H1 (cell line): ENCODE results near the gene UFD1. TPM values are rescaled to one million over a fixed set of nuclear protein-coding genes. Genes with fewer than 3 reads are reported as not detected.

Experiments
- CTCF ChIA-PET: fragments of 300-600 bp; sonication (Branson Sonifier 250); formaldehyde crosslinking; loops from one replicate; lab custom pipeline; 2021; ENCODE audit not compliant: partially characterized antibody; lab: Charles Lee
- POLR2A ChIA-PET: fragments of 300-600 bp; sonication (Branson Sonifier 250); formaldehyde crosslinking; loops from one replicate; lab custom pipeline; 2021; ENCODE audit warnings: inconsistent platforms; ENCODE audit not compliant: partially characterized antibody; lab: Charles Lee
- DNase-seq, 2 experiments: peaks; one replicate each; pipeline versions ENCODE4 v3.0.0 to v3.0.0-alpha.2; 2010 to 2022; ENCODE audit warnings: low spot score in 2 of 2, low read depth in 1 of 2, mixed read lengths in 1 of 2
- FAIRE-seq: peaks from 2 replicates; lab custom pipeline; 2011; peaks lifted over from hg19 to GRCh38; lab: Jason Lieb, UNC
- H2AFZ ChIP-seq: 2 replicates; pipeline ENCODE4 v1.8.1; 2012; ENCODE audit warnings: low read length, inconsistent platforms
- H2AK5ac ChIP-seq: 2 replicates; pipeline ENCODE4 v1.6.1; 2013; ENCODE audit warnings: low read depth, low read length
- H2BK120ac ChIP-seq: replicated peaks from 2 replicates; pipeline ENCODE3; 2013; ENCODE audit warnings: low read depth, low read length, inconsistent platforms
- H2BK12ac ChIP-seq: 2 replicates; pipeline ENCODE4 v1.6.1; 2013; ENCODE audit warnings: low read depth, low read length
- H2BK15ac ChIP-seq: 2 replicates; pipeline ENCODE4 v1.6.1; 2013; ENCODE audit warnings: low read length
- H2BK20ac ChIP-seq: 2 replicates; pipeline ENCODE4 v1.6.1; 2013; ENCODE audit warnings: low read length
- H2BK5ac ChIP-seq: 2 replicates; pipeline ENCODE4 v1.6.1; 2013; ENCODE audit warnings: low read depth, low read length
- H3K14ac ChIP-seq: 2 replicates; pipeline ENCODE4 v1.6.1; 2013; ENCODE audit warnings: inconsistent platforms; ENCODE audit not compliant: insufficient read length
- H3K18ac ChIP-seq: 2 replicates; pipeline ENCODE4 v1.6.1; 2013; ENCODE audit warnings: low read length; ENCODE audit errors: extremely low read depth
- H3K23ac ChIP-seq: 2 replicates; pipeline ENCODE4 v1.6.1; 2013; ENCODE audit warnings: inconsistent platforms; ENCODE audit not compliant: insufficient read length
- H3K23me2 ChIP-seq: 2 replicates; pipeline ENCODE4 v1.6.1; 2013; ENCODE audit warnings: low read depth, low read length
- H3K27ac ChIP-seq: 2 replicates; pipeline ENCODE4 v1.6.1; 2011; ENCODE audit warnings: low read depth, low read length, inconsistent platforms
- H3K27me3 ChIP-seq, 4 experiments: replicated peaks in 1 of 4; 1 replicate in 1 of 4; 2 replicates in 3 of 4; pipeline versions ENCODE4 v1.6.1 to v1.8.1; 2011 to 2013; ENCODE audit warnings: low read length in 3 of 4, mild to moderate bottlenecking in 3 of 4, inconsistent platforms in 2 of 4, mixed read lengths in 2 of 4, moderate library complexity in 1 of 4; ENCODE audit not compliant: control insufficient read depth in 3 of 4, insufficient read depth in 3 of 4; ENCODE audit errors: extremely low read depth in 1 of 4
- H3K36me3 ChIP-seq, 4 experiments: 2 replicates each; pipeline versions ENCODE4 v1.6.1 to v1.8.1; 2011 to 2013; ENCODE audit warnings: mild to moderate bottlenecking in 4 of 4, low read length in 3 of 4, moderate library complexity in 2 of 4, control low read depth in 1 of 4, inconsistent platforms in 1 of 4; ENCODE audit not compliant: insufficient read depth in 4 of 4, control insufficient read depth in 2 of 4
- H3K4ac ChIP-seq: replicated peaks from 2 replicates; pipeline ENCODE3; 2013; ENCODE audit warnings: low read length, low read depth, mixed read lengths, inconsistent platforms; ENCODE audit not compliant: insufficient read length
- H3K4me1 ChIP-seq, 4 experiments: replicated peaks in 1 of 4; 1 replicate in 1 of 4; 2 replicates in 3 of 4; pipeline versions ENCODE4 v1.6.1 to v1.8.1; 2011 to 2013; ENCODE audit warnings: low read length in 3 of 4, inconsistent platforms in 2 of 4, mixed read lengths in 1 of 4; ENCODE audit not compliant: insufficient read depth in 4 of 4, control insufficient read depth in 3 of 4
- H3K4me2 ChIP-seq, 2 experiments: 2 replicates each; pipeline versions ENCODE4 v1.6.1 to v1.8.1; 2011 to 2013; ENCODE audit warnings: low read depth in 2 of 2, low read length in 2 of 2, control low read depth in 1 of 2, inconsistent platforms in 1 of 2, mild to moderate bottlenecking in 1 of 2; ENCODE audit not compliant: insufficient read depth in 1 of 2
- H3K4me3 ChIP-seq, 4 experiments: fragments of 200-600, 300-600 bp in 1 of 4; sonication (generic), shearing (Covaris generic), sonication (Bioruptor Twin) in 1 of 4; 2 replicates each; pipeline versions ENCODE4 v1.5.1 to v1.8.1; 2011 to 2016; ENCODE audit warnings: low read length in 4 of 4, low read depth in 3 of 4, control low read depth in 2 of 4, inconsistent platforms in 2 of 4, mild to moderate bottlenecking in 2 of 4, mixed read lengths in 1 of 4, moderate library complexity in 1 of 4; ENCODE audit not compliant: insufficient read depth in 2 of 4; ENCODE audit errors: extremely low read depth in 1 of 4
- H3K56ac ChIP-seq: replicated peaks from 2 replicates; pipeline ENCODE3; 2013; ENCODE audit warnings: low read depth, mild to moderate bottlenecking, mixed read lengths, low read length, inconsistent platforms; ENCODE audit not compliant: insufficient read length
- H3K79me1 ChIP-seq: 2 replicates; pipeline ENCODE4 v1.6.1; 2013; ENCODE audit warnings: low read depth, low read length, control low read depth
- H3K79me2 ChIP-seq, 2 experiments: 2 replicates each; pipeline versions ENCODE4 v1.6.1 to v1.8.1; 2012 to 2013; ENCODE audit warnings: low read length in 2 of 2, mild to moderate bottlenecking in 2 of 2, inconsistent platforms in 1 of 2; ENCODE audit not compliant: insufficient read depth in 2 of 2, control insufficient read depth in 1 of 2
- H3K9ac ChIP-seq, 4 experiments: replicated peaks in 1 of 4; 1 replicate in 1 of 4; 2 replicates in 3 of 4; pipeline versions ENCODE4 v1.6.1 to v1.8.1; 2011 to 2013; ENCODE audit warnings: low read depth in 3 of 4, low read length in 3 of 4, control low read depth in 2 of 4, mild to moderate bottlenecking in 2 of 4, moderate library complexity in 2 of 4, inconsistent platforms in 1 of 4; ENCODE audit errors: extremely low read depth in 1 of 4
- H3K9me3 ChIP-seq, 2 experiments: 2 replicates each; pipeline versions ENCODE4 v1.6.1 to v1.8.1; 2012 to 2013; ENCODE audit warnings: mild to moderate bottlenecking in 2 of 2, moderate library complexity in 2 of 2, control low read depth in 1 of 2, inconsistent platforms in 1 of 2, low read depth in 1 of 2, low read length in 1 of 2, mixed read lengths in 1 of 2; ENCODE audit not compliant: insufficient read depth in 2 of 2
- H4K20me1 ChIP-seq, 2 experiments: replicated peaks in 1 of 2; 2 replicates each; pipeline versions ENCODE3 to v1.8.1; 2011 to 2013; ENCODE audit warnings: inconsistent platforms in 2 of 2, low read length in 2 of 2, mild to moderate bottlenecking in 1 of 2; ENCODE audit not compliant: insufficient read depth in 2 of 2, control insufficient read depth in 1 of 2
- H4K5ac ChIP-seq: 2 replicates; pipeline ENCODE4 v1.6.1; 2013; ENCODE audit warnings: low read length, low read depth, mixed read lengths, inconsistent platforms; ENCODE audit not compliant: insufficient read length
- H4K8ac ChIP-seq: 2 replicates; pipeline ENCODE4 v1.8.0; 2013; ENCODE audit warnings: mild to moderate bottlenecking, moderate library complexity, low read length, inconsistent platforms; ENCODE audit not compliant: insufficient read depth; ENCODE audit errors: extremely low read depth
- H4K91ac ChIP-seq: replicated peaks from 2 replicates; pipeline ENCODE3; 2013; ENCODE audit warnings: low read length, mixed read lengths, inconsistent platforms; ENCODE audit not compliant: insufficient read length
- ATF2 ChIP-seq: IDR thresholded peaks from 2 replicates; pipeline ENCODE4 v1.6.1; 2012; ENCODE audit warnings: low read length, inconsistent platforms
- CHD2 ChIP-seq: IDR thresholded peaks from 2 replicates; pipeline ENCODE4 v1.6.1; 2012; ENCODE audit warnings: low read length, improper control_type of control experiment
- CTBP2 ChIP-seq: IDR thresholded peaks from 2 replicates; pipeline ENCODE4 v1.7.0; 2011; ENCODE audit warnings: borderline replicate concordance, mild to moderate bottlenecking, moderate library complexity, mixed read lengths, low read length; ENCODE audit not compliant: insufficient read depth, insufficient read length
- GABPA ChIP-seq: IDR thresholded peaks from 2 replicates; pipeline ENCODE4 v1.6.1; 2011; ENCODE audit warnings: mild to moderate bottlenecking, low read length, moderate library complexity, borderline replicate concordance; ENCODE audit not compliant: insufficient read depth
- SAP30 ChIP-seq: fragments of 300-600 bp; sonication (generic); IDR thresholded peaks from 2 replicates; pipeline ENCODE4 v1.7.1; 2012; ENCODE audit warnings: low read length, moderate library complexity, mild to moderate bottlenecking, inconsistent platforms; ENCODE audit not compliant: insufficient read depth, insufficient replicate concordance
- SP2 ChIP-seq: IDR thresholded peaks from 2 replicates; pipeline ENCODE4 v1.6.1; 2012; ENCODE audit warnings: mild to moderate bottlenecking, low read length, inconsistent platforms
- SP4 ChIP-seq: IDR thresholded peaks from 2 replicates; pipeline ENCODE4 v1.6.1; 2012; ENCODE audit warnings: low read length, inconsistent platforms
- WGBS, 2 experiments: shearing (Covaris generic) in 1 of 2; methylation state at CpG; one replicate each; pipeline versions ENCODE4 v1.1.6 to v1.1.7; 2013 to 2015; ENCODE audit warnings: low lambda C conversion rate in 2 of 2, mixed read lengths in 2 of 2, inconsistent platforms in 1 of 2, low coverage in 1 of 2, missing lambda C conversion rate in 1 of 2; ENCODE audit not compliant: insufficient replicate concordance in 2 of 2, insufficient coverage in 1 of 2, insufficient read length in 1 of 2; ENCODE audit errors: extremely low coverage in 1 of 2, missing lambda C conversion rate in 1 of 2; 5-methylcytosine and 5-hydroxymethylcytosine counted together
- polyA plus RNA-seq, 7 experiments: library from polyadenylated mRNA; depleted of rRNA in 3 of 7; stranded (reverse) in 5 of 7; unstranded in 2 of 7; fragments of >200 nt in 5 of 7; fragments of 200-250 nt in 2 of 7; gene quantifications; 1 replicate in 5 of 7; 2 replicates in 1 of 7; 4 replicates in 1 of 7; pipeline versions ENCODE4 v1.2.1 to v1.2.3, GENCODE V29; 2011 to 2013; ENCODE audit warnings: missing spikeins in 2 of 7, mixed read lengths in 2 of 7
- total RNA-seq: library from RNA; stranded (reverse); fragmentation: NEBNext Ultra II Directional; extraction: Animal tissue kit (Norgen Biotek cat#: 25700); gene quantifications from 2 replicates; pipeline ENCODE4 v1.2.1, GENCODE V29; 2021

Gene UFD1
- total and polyA plus RNA-seq, 2 of the 8 experiments (the other 6 are each of a cell fraction or from before 2014, with no cell fraction given) = 74.6 to 116 TPM

GRCh38 chr22:19431649-19432132 is 47.3 kb downstream of the UFD1 start, which contains the start of gene HIRA:
Gene HIRA, minus strand, starts transcription at chr22:19431733. Its CDS starts 257 bp downstream, at chr22:19431476.
- Histone ChIP-seq H3K79me2 (peaks cover 30 to 44% of the 10 kb centered on the region in 2 experiments), H4K8ac (peak within 1 kb of the TSS; percentile 98), H2BK120ac (peak within 1 kb of the TSS; percentile 45), H2BK12ac (0 out of 2 replicates have a peak within 1 kb of the TSS, but pooled peaks have one; percentile 60), H3K4me2 (peak within 1 kb of the TSS; percentile 58 to 98), H2BK20ac (no peak within 1 kb of the TSS), H3K23me2 (peaks cover 11% of the 10 kb centered on the region), H3K23ac (no peak within 1 kb of the TSS), H3K27ac (peak within 1 kb of the TSS; percentile 66), H4K20me1 (peaks cover 15 to 22% of the 10 kb centered on the region in 2 experiments), H3K79me1 (peaks cover 8% of the 10 kb centered on the region; the same call in 1 of the 2 replicates), H3K4me3 (peak within 1 kb of the TSS; percentile 77 to 89 (median 81)), H2AK5ac (no peak within 1 kb of the TSS; the same call in 1 of the 2 replicates), H3K27me3 (no peaks in the 10 kb centered on the region), H2BK5ac (peak within 1 kb of the TSS; percentile 36), H3K9ac (peak within 1 kb of the TSS; percentile 86 to 98 (median 90)), H3K36me3 (peaks cover 3 to 11% (median 9%) of the 10 kb centered on the region in 4 experiments; a peak in 5 of 8 replicates), H3K4ac (peak within 1 kb of the TSS; percentile 47), H3K18ac (peak within 1 kb of the TSS; percentile 95), H2AFZ (peak within 1 kb of the TSS; percentile 86; the same call in 1 of the 2 replicates), H4K5ac (peak within 1 kb of the TSS; percentile 92), H3K9me3 (no peaks in the 10 kb centered on the region), H3K56ac (peak within 1 kb of the TSS; percentile 92), H3K4me1 (peaks cover 0 to 9% (median 4%) of the 10 kb centered on the region in 4 experiments; a peak in 5 of 7 replicates), H4K91ac (peak within 1 kb of the TSS; percentile 84), H3K14ac (no peak within 1 kb of the TSS), H2BK15ac (0 out of 2 replicates have a peak within 1 kb of the TSS, but pooled peaks have one; percentile 95)
- POLR2A ChIA-PET = interaction anchor here (0.8 to 7.9 kb wide), 16 partner anchors 8 to 257 kb away, joined by 3 to 127 read pairs (median 4); partner anchors contain the start of genes C22orf39, CDC45, CLTCL1 and SLC25A1
- CTCF ChIA-PET = interaction anchor here (0.5 kb wide), 1 partner anchor 870 kb away, joined by 3 read pairs; no protein-coding TSS in a partner anchor
- DNase-seq (peak in 1 of 2 experiments; percentile 96), FAIRE-seq (no peak)
- 3% methylated on average over 34 of the region's 66 CpGs; no CpG with 5 or more reads in 1 of the 2 experiments for WGBS, 2 experiments
- TF ChIP-seq CHD2 = no peak
- TF ChIP-seq ATF2 = no peak
- TF ChIP-seq SP2 = no peak
- TF ChIP-seq CTBP2 = no peak
- TF ChIP-seq SAP30 = no peak
- TF ChIP-seq GABPA = peak; percentile 95
- no peak for TF ChIP-seq SP4
